Measurements from ENCODE around the gene GZMA.

The GZMA gene

DNA sequence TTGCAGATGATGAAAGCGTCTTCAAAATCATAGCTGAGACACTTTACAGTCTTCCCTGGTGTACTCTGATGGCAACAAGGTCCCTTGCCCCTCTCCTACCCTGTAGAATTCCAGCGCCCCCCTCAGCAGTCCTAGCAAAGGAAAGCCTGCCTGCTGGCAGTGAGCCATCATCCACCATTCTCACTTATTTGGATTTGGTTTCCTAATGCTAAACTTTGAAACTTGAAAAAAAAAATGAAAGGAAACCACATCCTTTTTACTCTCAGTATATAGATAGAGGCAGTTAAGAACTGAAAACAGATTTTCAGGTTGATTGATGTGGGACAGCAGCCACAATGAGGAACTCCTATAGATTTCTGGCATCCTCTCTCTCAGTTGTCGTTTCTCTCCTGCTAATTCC lies at the start of gene GZMA:
Gene GZMA (plus strand): TSS at position 299 of the 400 bp plus-strand sequence. CDS start 37 bp downstream, at position 336.
- no peak within 1 kb of the TSS for H3K27ac ChIP-seq
- ChIA-PET POLR2A (ENCODE audit: low non-redundant PET) (no interaction called here), CTCF (interaction anchor here (0.6 to 0.7 kb wide), 3 partner anchors 135 to 1024 kb away, joined by 3 to 7 read pairs (median 3); no protein-coding TSS in a partner anchor)
- DNase-seq (ENCODE audit: low spot score), result no peak
- TF ChIP-seq, protein P1, sequence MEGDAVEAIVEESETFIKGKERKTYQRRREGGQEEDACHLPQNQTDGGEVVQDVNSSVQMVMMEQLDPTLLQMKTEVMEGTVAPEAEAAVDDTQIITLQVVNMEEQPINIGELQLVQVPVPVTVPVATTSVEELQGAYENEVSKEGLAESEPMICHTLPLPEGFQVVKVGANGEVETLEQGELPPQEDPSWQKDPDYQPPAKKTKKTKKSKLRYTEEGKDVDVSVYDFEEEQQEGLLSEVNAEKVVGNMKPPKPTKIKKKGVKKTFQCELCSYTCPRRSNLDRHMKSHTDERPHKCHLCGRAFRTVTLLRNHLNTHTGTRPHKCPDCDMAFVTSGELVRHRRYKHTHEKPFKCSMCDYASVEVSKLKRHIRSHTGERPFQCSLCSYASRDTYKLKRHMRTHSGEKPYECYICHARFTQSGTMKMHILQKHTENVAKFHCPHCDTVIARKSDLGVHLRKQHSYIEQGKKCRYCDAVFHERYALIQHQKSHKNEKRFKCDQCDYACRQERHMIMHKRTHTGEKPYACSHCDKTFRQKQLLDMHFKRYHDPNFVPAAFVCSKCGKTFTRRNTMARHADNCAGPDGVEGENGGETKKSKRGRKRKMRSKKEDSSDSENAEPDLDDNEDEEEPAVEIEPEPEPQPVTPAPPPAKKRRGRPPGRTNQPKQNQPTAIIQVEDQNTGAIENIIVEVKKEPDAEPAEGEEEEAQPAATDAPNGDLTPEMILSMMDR (conservative IDR thresholded peaks at IDR 0.05; ENCODE audit: low read depth), result no peak

DNA sequence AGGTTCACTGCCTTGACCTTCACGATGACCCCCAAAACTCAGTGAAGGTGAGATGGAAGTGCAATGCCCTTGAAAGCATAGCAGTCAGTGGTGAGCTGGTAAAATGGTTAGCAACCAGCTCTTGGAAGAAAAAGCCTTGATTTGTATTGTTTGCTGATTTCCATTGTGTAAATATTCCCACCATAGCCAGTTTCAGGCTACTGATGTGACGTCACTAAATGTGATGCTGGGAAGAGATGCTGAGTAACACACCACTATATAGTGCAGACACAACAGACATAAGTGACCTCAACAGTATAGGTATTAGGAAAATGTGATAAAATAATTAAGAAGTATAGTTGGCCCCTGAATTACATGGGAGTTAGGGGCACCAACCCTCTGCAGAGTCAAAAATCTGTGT lies 47.3 kb upstream of the GZMA start:
- ChIA-PET POLR2A (ENCODE audit: low non-redundant PET) (no interaction called here), CTCF (no interaction called here)
- TF ChIP-seq, protein P1 (conservative IDR thresholded peaks at IDR 0.05; ENCODE audit: low read depth), result no peak

DNA sequence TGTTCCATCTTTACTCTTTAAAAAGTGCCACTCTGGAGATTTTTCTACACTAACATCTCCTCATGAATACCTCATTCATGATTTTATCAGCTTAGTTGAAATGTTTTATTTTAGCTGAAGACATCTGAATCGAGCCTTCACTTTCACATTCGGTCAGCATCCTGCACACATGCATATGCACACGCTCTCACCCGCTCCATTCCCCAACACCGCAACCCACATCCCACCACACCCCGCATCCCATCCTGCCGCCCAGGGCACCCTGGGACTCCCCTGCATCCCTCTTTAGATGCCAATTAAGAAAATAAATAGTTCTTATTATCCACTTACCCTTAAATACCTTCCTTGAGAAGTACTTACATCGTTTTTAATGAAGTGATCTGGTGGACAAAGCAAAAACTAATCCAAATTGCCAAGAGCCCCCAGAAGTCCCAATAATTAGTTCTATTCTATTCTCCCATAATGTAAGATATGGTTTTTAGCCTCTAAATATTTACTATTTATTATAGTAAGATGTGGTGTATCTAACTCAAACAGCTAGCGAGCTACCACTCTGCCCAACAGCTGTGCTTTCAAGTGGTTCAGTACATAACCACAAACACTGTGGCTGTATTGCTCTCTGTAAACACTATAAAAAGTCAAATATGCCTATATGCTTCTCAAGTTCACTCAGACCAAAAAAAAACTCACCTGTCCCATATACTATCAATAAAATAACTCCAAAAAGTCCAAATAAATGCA lies 40.2 kb upstream of the GZMA start:
- CTCF ChIA-PET, result interaction anchor here (0.6 kb wide), 1 partner anchor 55 kb away, joined by 3 read pairs; no protein-coding TSS in a partner anchor
- TF ChIP-seq, protein P1 (conservative IDR thresholded peaks at IDR 0.05; ENCODE audit: low read depth), result no peak
- no peak overlapping the region for H3K27ac ChIP-seq
- DNase-seq (ENCODE audit: low spot score), result no peak
- POLR2A ChIA-PET (ENCODE audit: low non-redundant PET), result no interaction called here

More for the DNA sequence above, 47.3 kb upstream of the GZMA start:
- no peak for DNase-seq (ENCODE audit: low spot score)
- no peak overlapping the region for H3K27ac ChIP-seq

DNA sequence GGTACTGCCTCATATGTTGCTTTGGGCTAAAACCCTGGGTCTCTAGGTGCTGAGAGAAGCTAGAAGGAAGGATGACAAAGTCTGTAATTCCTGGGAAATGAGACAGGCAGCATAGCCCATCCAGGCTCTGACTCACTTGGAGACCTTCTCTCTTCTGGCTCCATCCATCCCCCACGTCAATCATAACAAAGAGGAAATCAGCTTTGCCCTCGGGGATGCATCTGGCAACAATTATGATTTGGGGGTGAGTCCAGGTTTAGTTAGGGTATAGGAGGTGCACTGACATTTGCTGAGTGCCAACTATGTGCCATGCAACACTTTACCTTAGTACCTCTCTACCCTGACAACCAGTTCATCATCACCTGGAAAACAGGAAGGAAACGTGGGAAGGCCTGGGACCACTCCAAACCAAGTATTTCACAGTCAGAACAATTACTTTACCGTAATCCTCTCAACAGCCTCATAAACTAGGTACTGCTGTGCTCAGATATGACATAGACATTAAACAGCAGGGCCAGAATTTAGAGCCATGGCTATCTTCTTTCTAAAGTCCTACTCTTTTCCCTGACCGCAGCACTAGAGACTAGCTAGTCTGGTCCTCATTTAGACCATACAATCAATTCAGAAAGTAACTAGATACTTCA lies 39.1 kb upstream of the GZMA start:
- no peak overlapping the region for H3K27ac ChIP-seq
- TF ChIP-seq, protein P1 (conservative IDR thresholded peaks at IDR 0.05; ENCODE audit: low read depth), result no peak
- peak; percentile 76 for DNase-seq (ENCODE audit: low spot score)
- ChIA-PET POLR2A (ENCODE audit: low non-redundant PET) (no interaction called here), CTCF (no interaction called here)

DNA sequence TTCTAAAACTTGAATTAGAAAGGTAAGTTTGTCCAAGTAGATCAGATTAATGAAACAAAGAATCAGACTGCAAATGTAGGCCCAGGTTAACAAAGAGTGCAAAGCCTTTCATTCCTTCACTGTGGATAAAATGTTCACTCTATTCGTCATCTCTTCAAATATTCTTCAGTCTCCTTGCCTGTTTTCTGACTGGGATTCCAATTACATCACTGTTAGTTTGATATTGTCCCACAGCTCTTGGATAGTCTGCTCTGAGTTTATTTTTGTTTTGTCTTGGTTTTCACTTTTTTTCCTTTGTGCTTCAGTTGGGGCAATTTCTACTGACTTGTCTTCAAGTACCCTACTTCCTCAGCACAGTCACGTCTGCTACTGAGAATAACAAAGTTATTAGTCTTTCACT lies 38.5 kb upstream of the GZMA start:
- CTCF ChIA-PET, result interaction anchor here (0.7 kb wide), 1 partner anchor 76 kb away, joined by 3 read pairs; no protein-coding TSS in a partner anchor
- POLR2A ChIA-PET (ENCODE audit: low non-redundant PET), result no interaction called here
- DNase-seq (ENCODE audit: low spot score), result no peak
- TF ChIP-seq, protein P1 (conservative IDR thresholded peaks at IDR 0.05; ENCODE audit: low read depth), result no peak
- no peak overlapping the region for H3K27ac ChIP-seq

DNA sequence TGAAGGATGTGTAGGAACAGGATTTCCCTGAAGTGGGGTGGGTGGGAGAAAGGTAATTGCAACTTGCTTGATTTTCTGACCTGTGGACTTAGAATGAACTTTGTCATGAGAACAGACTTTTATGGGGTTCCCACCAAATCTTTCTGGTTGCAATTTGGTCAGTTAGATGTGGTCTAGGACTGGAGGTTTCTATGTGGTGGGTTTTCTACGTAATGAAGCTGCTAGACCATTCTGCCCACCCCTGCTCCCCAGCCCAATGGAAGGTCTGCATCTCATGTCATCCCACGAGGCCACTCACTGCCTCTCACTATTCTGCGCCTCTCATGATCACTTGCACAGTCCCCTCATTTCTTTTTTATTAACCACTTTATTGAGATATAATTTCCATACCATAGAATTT lies 37.9 kb upstream of the GZMA start:
- ChIA-PET CTCF (interaction anchor here (0.7 kb wide), 1 partner anchor 77 kb away, joined by 3 read pairs; no protein-coding TSS in a partner anchor), POLR2A (ENCODE audit: low non-redundant PET) (no interaction called here)
- TF ChIP-seq, protein P1 (conservative IDR thresholded peaks at IDR 0.05; ENCODE audit: low read depth), result no peak
- no peak overlapping the region for H3K27ac ChIP-seq
- DNase-seq (ENCODE audit: low spot score), result no peak
